Left forelimb (tissue), 1 donor: ENCODE measurements around the gene RNU6-9.

Experiments used
- DNase-seq: peaks from one replicate; pipeline ENCODE4 v3.0.0-alpha.2; 2018; ENCODE audit warnings: low spot score

The RNU6-9 gene

DNA sequence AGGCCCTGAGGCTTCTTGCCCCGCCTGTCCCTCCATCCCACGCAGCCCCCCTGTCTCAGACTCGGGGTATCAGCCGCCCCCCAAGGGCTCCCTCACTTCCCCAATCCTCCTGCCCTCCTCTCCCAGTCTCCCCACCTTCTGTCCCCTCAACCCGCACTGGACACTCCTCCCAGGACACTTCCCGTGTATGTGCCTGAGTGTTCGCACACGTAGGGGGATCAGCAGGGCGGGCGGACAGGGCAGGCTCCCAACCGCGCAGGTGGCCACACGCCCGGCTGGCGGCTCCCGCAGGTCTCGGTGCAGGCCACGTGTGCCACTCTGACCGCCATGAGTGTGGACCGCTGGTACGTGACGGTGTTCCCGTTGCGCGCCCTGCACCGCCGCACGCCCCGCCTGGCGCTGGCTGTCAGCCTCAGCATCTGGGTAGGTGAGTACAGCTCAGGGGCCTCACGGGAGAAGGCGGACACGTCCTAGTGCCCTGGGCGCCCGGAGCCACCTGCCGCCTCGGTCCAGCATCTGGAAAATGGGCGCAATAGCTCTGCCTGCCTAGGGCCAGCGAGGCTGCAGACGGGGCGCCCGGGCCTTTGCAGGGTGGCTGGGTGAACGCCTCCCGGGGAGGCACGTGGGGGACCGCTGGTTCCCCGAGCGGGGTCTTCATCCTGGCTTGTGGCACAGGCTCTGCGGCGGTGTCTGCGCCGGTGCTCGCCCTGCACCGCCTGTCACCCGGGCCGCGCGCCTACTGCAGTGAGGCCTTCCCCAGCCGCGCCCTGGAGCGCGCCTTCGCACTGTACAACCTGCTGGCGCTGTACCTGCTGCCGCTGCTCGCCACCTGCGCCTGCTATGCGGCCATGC is 26.1 kb downstream of the RNU6-9 start:
- no peak for DNase-seq

DNA sequence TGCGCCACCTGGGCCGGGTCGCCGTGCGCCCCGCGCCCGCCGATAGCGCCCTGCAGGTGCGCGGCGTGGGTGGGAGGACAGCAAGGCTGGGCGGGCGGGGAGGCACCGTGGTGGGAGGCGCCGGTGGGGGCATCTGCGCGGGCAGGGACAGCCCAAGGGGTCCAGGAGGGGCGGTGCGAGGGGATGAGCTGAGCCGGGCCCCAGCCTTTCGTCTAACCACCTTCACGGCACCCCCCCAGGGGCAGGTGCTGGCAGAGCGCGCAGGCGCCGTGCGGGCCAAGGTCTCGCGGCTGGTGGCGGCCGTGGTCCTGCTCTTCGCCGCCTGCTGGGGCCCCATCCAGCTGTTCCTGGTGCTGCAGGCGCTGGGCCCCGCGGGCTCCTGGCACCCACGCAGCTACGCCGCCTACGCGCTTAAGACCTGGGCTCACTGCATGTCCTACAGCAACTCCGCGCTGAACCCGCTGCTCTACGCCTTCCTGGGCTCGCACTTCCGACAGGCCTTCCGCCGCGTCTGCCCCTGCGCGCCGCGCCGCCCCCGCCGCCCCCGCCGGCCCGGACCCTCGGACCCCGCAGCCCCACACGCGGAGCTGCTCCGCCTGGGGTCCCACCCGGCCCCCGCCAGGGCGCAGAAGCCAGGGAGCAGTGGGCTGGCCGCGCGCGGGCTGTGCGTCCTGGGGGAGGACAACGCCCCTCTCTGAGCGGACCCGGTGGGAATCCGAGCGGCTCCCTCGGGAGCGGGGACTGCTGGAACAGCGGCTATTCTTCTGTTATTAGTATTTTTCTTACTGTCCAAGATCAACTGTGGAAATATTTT is 27.0 kb downstream of the RNU6-9 start:
- no peak for DNase-seq

DNA sequence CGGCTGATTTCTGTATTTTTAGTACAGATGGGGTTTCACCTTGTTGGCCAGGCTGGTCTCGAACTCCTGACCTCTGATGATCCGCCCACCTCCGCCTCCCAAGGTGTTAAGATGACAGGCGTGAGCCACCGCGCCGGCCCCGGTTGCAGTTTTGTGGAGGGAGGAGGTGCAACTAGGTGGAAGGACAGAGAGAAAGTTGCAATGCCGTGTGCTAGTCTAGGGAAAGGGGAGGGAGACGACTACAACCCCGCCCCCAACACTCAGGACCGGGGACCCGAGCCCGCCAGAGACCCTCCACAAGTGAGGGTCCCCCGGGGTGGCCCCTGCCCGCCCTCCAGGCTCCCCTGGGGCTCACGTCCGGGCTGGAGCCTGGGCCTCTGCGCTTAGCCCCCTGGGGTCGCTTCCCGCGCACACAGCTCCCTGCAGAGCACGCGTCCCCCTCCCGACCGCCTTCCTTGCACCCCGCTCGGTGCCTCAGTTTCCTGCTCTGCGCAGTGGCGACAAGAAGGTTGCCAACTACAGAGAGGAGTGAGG is 31.3 kb downstream of the RNU6-9 start:
- no peak for DNase-seq

DNA sequence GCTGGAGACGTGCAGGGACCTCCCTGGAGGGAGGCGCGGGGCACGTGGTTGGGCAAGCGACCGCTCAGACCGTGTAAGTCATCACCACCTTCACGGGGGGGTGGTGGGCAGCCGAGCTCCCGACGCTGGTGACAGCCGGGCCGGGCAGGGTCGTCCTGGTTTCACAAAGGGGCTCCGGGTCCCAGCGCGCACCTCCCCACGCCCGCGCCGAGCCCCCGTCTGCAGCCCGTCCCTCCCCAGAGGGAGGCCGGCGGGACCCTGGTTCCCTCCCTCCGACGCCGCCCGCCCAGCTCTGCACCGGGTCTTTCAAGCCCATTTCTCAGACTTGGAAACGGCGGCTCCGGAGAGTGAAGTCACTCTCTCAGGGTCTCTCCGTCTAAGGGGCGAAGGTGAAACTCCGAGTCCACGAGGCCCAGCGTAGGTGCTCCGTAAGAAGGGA is 31.8 kb downstream of the RNU6-9 start:
- DNase-seq: no peak

DNA sequence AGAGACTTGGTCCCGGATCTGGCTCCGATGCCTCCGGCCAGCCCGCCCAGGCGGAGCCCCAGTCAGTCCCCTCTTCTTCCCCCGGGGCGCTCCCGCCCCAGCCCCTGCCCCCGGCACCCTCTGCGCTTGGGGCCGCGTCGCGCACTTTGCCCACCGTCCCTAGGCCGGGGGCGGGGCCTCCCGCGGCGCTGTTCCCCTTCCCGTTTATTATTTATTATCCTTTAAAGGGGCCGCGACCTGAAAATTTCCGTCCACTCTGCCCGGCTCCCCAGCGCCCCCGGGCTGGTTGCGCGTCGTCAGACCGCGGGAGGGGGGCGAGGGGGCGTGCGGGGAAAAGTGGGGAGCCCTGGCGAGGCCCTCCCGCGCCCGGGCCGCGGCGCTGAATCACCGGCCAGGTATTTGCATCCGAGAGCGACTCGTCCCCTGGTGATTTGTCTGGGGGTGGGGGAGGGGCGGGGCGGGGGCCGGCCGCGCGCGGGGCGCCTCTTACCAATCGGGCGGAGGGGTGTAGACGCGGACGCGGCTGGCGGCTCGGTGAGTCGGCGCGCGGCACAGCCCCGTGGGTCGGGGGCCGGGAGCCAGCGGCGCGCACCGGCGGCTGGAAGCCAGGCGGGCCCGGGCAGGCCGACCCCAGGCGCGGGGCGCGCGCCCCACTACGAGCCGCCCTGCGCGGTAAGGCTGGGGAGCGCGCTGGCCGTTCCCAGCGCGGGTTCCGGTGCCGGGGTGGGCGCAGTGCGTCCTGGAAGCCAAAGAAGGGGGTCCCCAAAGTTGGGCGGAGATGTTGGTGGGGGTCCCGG is 32.4 kb downstream of the RNU6-9 start, which contains the start of gene ARID3A:
TSS of gene ARID3A (plus strand) at position 510 of the 797 bp plus-strand sequence. CDS start 3,494 bp downstream, outside the sequence.
- peak; percentile 93 for DNase-seq

DNA sequence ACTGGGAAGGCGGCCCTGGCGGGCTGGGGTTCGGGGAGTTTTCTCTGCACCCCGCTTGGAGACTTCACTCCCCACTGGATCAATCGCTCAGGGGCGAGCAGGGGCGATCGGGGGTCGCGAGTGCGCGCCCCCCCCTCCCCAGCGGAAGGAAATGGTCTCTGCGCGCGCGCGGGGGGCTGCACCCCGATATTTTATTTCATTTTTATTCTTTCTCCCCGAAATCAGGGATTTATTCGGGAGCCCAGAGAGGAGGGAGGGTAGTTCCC is 33.0 kb downstream of the RNU6-9 start:
- no peak for DNase-seq

DNA sequence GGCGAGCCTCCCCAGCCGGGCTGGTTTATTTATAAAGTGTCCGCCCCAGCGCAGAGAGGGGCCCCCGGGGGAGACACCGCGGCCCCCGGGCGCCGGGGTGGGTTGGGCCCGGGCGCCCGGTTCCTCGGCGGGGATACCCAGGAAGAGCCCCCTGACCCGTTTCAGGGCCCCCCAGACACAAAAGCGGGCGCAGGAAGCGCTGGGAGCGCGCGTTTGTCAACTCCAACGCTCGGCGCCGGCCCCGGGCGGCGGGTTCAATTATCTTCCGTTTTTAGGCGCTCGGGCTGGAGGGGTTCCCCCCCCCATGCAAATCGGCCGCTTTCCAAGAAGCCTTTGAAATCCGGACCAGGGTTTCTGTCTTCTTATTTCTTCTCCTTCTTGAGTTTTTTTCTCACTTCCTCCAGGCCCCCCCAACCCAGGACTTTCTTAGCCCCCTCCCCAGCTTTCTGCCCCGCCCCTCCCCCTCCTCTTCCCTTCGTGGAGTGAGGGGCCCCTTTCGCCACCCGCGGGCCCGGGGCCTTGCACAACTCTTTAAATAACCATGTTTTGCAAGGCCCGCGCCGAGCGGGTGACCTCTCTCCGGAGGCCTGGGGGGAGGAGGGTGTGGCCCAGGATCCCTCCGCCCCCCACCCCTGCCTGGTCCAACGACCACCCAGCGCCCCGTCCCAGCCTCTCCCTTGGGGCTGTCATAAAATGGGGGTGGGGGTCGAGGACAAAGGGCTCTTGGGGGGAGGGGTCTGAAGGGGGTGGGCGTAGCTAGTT is 33.5 kb downstream of the RNU6-9 start:
- DNase-seq: peak; percentile 67

DNA sequence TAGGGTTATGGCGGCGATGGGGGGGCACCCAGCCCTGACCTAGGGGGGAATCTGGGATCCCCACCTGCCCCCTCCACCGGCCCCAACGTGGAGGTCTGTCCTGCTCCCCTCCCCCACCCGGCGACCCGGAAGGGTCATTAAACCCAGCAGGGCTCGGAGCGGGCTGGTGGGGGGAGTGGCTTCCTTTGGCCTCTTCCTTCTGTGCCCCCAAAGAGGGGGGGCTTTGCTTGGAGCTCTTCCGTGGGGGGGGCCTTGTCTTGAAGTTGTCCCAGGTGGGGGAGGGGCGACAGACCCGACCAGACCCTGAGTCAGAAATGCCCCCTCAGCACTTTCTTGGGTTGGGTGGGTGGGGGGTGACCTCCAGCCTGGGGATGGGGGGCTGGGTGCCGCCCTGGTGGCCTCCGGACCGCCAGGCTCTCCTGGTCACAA is 34.1 kb downstream of the RNU6-9 start:
- DNase-seq: no peak

DNA sequence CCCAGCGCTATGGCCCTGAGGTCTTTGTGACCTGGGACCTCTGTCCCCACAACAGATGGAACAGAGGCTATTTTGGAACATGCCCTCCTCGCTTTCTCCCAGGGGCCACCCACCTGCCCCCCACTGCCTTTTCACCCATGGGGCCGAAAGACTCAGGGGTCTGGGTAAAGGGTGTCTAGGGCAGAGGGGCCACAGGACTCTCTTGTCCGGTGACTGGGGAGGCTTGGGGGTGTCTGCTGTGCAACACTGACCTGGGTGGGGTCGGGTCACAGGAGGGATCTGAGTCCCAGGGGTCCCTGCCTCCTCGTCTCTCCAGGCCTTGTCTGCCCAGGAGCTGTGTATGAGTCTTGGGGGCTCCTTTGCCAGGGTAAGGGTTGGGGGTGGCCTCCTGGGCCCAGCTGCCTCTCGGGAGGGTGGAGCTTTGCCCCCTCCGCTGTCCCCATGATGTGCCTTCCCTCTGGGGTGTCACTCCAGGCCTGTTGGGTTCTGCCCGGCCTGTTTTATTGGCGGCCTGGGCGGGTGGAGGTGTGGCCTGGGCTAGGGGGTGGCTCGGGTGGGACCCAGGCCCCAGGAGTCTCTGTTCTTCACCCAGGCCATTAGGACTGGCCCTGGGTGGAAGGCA is 34.6 kb downstream of the RNU6-9 start:
- DNase-seq: no peak

DNA sequence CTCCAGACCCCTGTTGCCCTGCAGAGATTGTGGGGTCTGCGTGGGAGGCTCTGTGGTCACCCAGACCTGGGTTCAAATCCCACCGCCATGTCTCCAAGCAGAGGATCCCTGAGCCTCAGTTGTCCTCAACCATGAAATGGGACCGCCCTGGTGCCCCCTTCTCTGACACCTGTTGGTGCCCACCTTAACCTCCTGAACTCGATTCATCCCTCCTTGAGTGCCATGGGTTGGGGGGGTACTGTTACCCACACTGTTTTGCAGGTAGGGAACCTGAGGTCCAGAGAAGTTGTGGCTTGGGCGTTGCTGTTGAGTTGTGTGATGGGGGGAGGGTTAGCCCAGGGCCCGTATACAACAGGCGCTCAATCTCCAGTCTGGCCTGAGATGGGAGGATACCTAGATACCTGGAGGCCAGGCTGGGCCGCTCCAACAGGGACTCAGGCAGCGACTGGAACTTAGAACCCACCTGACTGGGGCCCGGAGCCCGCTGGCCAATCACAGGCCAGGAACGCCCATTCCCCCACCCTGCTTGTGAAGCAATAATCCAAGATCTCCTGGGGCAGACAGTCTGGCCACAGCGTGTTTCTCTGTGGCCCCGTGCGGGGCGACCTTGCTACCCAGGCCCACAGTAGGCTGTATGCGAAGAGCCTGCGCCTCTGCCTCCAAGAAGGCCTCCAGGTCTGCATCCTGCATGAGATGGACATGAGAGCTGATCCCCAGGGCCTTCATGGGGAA is 35.4 kb downstream of the RNU6-9 start:
- DNase-seq: no peak

DNA sequence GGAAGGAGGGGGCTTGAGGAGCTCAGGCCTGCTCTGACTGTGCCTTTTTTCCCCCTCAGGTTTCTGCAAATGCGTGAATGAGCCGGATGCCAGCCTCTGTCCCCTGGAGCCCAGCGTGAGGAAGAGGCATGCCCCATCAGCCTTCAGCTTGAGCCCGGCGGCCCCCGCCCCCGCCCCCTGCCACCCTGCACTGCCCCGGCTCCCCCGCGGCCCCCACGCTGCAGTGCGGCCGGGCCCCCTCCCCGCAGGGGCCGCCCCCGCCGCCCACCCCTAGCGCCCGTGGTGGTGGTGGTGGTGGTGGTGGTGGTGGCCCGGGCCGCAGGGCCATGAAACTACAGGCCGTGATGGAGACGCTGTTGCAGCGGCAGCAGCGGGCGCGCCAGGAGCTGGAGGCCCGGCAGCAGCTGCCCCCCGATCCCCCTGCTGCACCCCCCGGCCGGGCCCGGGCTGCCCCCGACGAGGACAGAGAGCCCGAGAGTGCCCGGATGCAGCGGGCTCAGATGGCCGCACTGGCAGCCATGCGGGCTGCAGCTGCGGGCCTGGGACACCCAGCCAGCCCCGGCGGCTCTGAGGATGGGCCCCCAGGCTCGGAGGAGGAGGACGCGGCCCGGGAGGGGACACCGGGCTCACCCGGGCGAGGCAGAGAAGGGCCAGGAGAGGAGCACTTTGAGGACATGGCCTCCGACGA is 36.1 kb downstream of the RNU6-9 start:
- DNase-seq: no peak

DNA sequence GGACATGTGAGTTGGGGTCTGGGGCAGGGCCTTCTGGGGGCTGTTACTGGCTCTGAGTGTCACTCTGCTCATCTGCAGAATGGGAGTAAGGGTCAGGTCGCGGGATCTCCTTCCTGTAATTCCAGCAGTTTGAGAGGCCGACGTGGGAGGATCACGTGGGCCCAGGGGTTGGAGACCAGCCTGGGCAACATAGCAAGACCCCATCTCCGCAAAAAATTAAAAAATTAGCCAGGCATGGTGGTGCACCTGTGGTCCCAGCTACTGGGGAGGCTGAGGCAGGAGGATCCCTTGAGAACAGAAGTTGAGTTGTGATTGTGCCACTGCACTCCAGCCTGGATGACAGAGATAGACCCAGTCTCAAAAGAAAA is 36.6 kb downstream of the RNU6-9 start:
- DNase-seq: no peak

DNA sequence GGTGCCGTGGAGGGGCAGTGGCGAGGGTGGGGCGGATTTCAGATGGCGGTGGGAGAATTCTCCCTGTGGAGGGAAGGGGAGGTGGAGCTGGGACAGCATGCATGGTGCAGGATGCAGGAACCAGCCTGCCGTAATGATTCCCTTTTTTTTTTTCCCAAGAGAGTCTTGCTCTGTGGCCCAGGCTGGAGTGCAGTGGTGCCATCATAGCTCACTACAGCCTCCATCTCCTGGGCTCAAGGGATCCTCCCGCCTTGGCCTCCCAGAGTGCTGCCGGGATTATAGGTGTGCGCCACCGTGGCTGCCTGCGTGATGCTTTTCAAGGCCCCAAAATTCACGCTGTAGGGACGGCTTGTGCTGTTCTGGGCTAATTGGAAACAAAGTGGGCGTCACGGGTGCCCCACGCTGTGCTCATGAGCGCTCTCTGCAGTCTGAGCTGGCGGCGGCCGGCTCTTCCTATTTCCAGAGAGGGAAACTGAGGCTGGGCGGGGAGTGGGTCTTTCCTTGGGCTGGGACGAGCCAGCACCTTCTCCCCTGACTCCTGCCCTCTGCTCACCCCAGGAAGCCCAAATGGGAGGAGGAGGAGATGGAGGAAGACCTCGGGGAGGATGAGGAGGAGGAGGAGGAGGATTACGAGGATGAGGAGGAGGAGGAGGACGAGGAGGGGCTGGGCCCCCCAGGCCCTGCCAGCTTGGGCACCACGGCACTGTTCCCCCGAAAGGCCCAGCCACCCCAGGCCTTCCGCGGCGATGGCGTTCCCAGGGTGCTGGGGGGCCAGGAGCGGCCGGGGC is 38.8 kb downstream of the RNU6-9 start:
- no peak for DNase-seq

DNA sequence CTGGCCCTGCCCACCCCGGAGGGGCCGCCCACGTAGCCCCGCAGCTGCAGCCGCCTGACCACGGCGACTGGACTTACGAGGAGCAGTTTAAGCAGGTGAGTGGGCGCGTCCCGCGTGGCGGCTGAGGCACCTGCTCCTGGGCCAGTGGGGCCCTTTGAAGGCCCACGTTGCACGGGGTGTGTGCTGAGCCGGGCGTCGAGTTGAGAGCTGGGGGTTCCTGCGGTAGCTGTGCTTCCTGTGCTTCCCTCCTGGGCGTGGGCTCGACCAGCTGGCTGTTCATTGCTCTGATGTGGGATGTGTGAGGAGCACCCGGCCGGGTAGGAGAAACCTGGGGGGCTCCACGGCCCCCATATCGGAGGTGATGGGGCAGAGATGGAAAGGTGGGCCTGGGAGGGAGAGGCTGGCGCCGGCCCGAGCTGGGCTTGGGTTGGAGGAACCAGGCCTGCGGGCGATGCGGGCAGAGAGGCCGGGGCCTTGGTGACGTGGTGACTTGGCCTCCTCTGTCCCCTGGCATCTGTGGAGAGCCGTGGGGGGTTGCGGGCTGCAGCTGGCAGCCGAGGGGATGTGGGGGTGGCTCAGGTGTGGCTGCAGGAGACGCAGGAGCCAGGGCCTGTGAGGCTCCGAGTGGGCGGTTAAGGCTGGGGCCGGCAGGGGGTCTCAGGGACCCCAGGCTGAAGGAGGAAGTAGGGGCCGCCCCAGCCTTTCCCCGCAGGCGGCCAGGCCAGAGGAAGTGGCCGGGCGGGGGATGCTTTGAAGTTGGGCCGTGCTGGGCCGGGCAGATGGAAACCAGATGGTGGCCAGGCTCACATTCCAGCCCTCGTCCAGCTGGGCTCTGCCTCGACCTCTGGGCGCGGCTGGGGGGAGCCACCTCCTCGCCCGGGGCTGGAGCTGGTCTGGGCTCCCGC is 39.6 kb downstream of the RNU6-9 start:
- peak; percentile 86 for DNase-seq

DNA sequence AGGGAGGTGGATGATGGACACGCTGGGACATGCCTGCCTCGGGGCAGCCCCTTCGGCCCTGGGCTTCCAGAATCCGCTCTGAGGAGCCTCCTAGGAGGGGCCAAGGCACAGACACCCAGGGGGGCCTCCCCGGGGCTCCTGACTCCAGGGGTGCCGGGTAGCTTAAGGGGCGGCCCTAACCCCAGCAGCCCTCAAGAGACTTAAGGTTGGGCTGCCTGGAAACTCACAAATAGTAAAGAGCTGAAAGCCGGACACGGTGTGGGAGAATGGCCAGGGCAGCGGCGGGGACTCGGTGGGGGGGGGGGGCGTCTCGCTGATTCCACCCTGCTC is 40.2 kb downstream of the RNU6-9 start:
- DNase-seq: no peak

DNA sequence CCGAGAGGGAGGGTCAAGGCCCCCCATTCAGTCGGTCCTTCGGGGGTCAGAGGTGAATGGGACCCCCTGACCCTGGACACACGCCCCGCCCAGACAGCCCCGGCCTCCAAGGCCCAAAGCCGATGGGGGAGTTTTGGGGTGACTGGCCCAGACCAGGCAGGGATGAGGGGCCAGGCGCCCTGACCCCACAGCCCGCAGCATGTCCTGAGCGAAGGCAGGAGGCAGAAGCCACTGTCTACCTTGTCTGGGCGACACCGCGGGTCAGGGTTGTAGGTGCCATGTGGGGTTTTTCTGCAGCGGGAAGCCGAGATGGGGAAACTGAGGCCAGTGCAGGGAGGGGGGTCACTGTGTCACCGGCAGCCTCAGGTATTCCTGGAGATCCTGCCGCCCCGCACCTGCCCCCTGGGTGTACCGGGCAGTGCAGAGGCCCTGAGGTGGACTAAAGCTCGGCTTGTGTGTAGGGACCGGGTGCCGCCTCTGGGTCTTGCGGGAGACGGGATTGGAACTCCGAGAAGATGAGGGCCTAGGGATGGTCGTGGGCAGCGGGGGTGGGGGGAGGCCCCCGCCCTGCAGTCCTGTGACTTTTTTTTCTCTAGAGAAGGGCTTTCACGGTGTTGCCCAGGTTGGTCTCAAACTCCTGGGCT is 41.0 kb downstream of the RNU6-9 start:
- DNase-seq: no peak

DNA sequence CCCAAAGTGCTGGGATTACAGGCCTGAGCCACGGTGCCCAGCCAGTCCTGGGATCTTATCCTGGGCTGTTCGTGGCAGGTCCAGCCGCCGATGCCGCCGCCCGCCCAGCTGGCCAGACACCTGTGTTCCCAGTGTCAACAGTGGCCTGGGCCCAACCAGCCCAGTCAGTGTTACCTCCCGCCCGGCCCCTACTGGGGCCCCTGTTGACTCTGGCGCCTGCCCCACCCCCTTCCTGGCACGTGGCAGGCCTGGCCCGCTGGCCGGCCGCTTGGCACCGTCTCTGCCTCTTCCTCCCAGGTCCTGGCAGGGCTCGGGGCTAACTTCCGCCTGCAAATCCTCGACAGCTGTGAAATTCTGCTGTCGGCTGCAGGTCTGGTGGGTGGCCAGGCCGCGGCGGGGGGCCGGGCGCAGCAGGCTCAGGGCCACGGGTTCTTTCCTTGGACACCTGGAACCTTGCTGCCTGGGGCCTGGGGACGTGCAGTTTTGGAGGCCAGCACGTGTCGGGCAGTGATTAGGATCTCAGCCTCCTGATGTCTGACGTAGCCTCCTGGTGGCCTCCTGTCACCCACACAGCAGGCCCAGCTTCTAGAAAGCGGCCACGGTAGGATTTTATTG is 41.7 kb downstream of the RNU6-9 start:
- DNase-seq: peak; percentile 91
